Right kidney (tissue), 9 donors: Measurements from ENCODE around the gene CLVS2.

Source experiments
- DNase-seq: peaks from one replicate; pipeline ENCODE4 v3.0.0-alpha.2; 2016
- long read RNA-seq, 8 donors: transcript quantifications; one replicate each; lab custom pipeline, GENCODE V29; 2026

CLVS2 gene
- long read RNA-seq, donor 1, partial matches to known transcripts, result 12 of 12 reads
- long read RNA-seq, donor 1, other reads (novel, unspliced or antisense), result 0 of 12 reads
- long read RNA-seq, donor 2, result 0 reads
- long read RNA-seq, donor 3, result 0 reads
- long read RNA-seq, donor 4, result 0 reads
- long read RNA-seq, donor 5, result 0 reads
- long read RNA-seq, donor 6, result 0 reads
- long read RNA-seq, donor 7, result 0 reads
- long read RNA-seq, donor 8, result 0 reads

GRCh38 chr6:122995921-122996793 is at the start of gene CLVS2:
Gene CLVS2 (plus strand): TSS chr6:122996235. CDS start chr6:122997778, 1,543 bp downstream.
- peak; percentile 81 for DNase-seq

- DNase-seq, result no peak
Measured at GRCh38 chr6:122947355-122947754, 48.7 kb upstream of the CLVS2 start.

GRCh38 chr6:122953766-122954165 is 42.3 kb upstream of the CLVS2 start:
- DNase-seq, result no peak

- no peak for DNase-seq
Measured at GRCh38 chr6:122956376-122956775, 39.7 kb upstream of the CLVS2 start.

GRCh38 chr6:122962000-122962624 is 33.9 kb upstream of the CLVS2 start:
- DNase-seq, result no peak

- no peak for DNase-seq
Measured at GRCh38 chr6:122969999-122970533, 26.0 kb upstream of the CLVS2 start.

GRCh38 chr6:122977180-122977579 is 18.9 kb upstream of the CLVS2 start:
- no peak for DNase-seq

- no peak for DNase-seq
Measured at GRCh38 chr6:122984393-122984792, 11.6 kb upstream of the CLVS2 start.

GRCh38 chr6:122994256-122994655 is 1.8 kb upstream of the CLVS2 start:
- DNase-seq, result no peak

GRCh38 chr6:122996794-122997505 is 915 bp downstream of the CLVS2 start:
- DNase-seq, result peak; percentile 9

GRCh38 chr6:122997541-122998150 is 1.6 kb downstream of the CLVS2 start:
- DNase-seq, result no peak

GRCh38 chr6:122998403-122998975 is 2.5 kb downstream of the CLVS2 start:
- DNase-seq, result no peak

- DNase-seq, result no peak
Measured at GRCh38 chr6:123000244-123000770, 4.3 kb downstream of the CLVS2 start.

GRCh38 chr6:123001540-123001939 is 5.5 kb downstream of the CLVS2 start:
- DNase-seq, result no peak

GRCh38 chr6:123007885-123008284 is 11.8 kb downstream of the CLVS2 start:
- DNase-seq, result no peak

GRCh38 chr6:123009059-123009458 is 13.0 kb downstream of the CLVS2 start:
- DNase-seq, result no peak

GRCh38 chr6:123014835-123015234 is 18.8 kb downstream of the CLVS2 start:
- DNase-seq, result no peak

GRCh38 chr6:123016431-123017103 is 20.5 kb downstream of the CLVS2 start:
- DNase-seq, result no peak

- DNase-seq, result no peak
Measured at GRCh38 chr6:123017104-123017682, 21.2 kb downstream of the CLVS2 start.

- no peak for DNase-seq
Measured at GRCh38 chr6:123022975-123023374, 26.9 kb downstream of the CLVS2 start.
